ENCODE measurements around the gene MEF2C. TPM values are rescaled to one million over a fixed set of nuclear protein-coding genes. Genes with fewer than 3 reads are reported as not detected.

MEF2C gene
- total RNA-seq, 1 donor from 2014 or later: 54.2 TPM

DNA sequence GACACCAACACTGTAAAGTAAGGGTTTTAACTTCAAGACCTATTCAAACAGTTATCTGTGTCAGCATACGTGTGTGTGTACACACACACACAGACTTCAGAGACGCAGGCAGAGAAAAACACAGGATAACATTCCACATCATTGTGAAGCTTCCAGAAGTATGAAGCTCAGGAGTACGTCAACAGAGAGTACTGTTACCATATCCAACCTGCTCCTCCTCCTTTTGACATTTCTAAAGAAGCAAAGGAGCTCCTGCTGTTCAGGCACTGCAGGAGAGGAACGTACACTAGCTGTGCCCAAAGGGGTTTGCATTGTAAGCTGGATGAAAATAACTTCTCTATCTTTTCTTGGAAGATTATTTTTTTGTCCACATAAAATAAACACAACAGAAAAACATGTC, 180.7 kb downstream of the MEF2C start:
- no peak overlapping the region for H3K27ac ChIP-seq (replicated peaks)
- DNase-seq: no peak
- no peak overlapping the region for H3K4me3 ChIP-seq
- intact Hi-C loops (cut with micrococcal nuclease): no loop called here
- no peaks in the 10 kb centered on the region for H3K9me3 ChIP-seq (replicated peaks)
- no peaks in the 10 kb centered on the region for H3K4me1 ChIP-seq
- H3K27me3 ChIP-seq (ENCODE audit: low read depth): peaks cover 47% of the 10 kb centered on the region
- TF ChIP-seq CTCF (IDR thresholded peaks at IDR 0.05; ENCODE audit: borderline replicate concordance): no peak
- no peaks in the 10 kb centered on the region for H3K36me3 ChIP-seq

- no peak for TF ChIP-seq CTCF (IDR thresholded peaks at IDR 0.05; ENCODE audit: borderline replicate concordance)
- DNase-seq: no peak
- peaks cover 69% of the 10 kb centered on the region for H3K27me3 ChIP-seq (ENCODE audit: low read depth)
- intact Hi-C loops (cut with micrococcal nuclease): no loop called here
- peaks cover 3% of the 10 kb centered on the region for H3K4me1 ChIP-seq
- H3K36me3 ChIP-seq: no peaks in the 10 kb centered on the region
- no peak overlapping the region for H3K27ac ChIP-seq (replicated peaks)
- no peak overlapping the region for H3K4me3 ChIP-seq
- H3K9me3 ChIP-seq (replicated peaks): no peaks in the 10 kb centered on the region
Observed at GRCh38 chr5:88700121-88700520, 182.9 kb downstream of the MEF2C start.

GRCh38 chr5:88698290-88698689, 184.7 kb downstream of the MEF2C start:
- H3K36me3 ChIP-seq: no peaks in the 10 kb centered on the region
- H3K4me3 ChIP-seq: no peak overlapping the region
- peaks cover 4% of the 10 kb centered on the region for H3K4me1 ChIP-seq
- H3K9me3 ChIP-seq (replicated peaks): no peaks in the 10 kb centered on the region
- no peak for TF ChIP-seq CTCF (IDR thresholded peaks at IDR 0.05; ENCODE audit: borderline replicate concordance)
- peaks cover 88% of the 10 kb centered on the region for H3K27me3 ChIP-seq (ENCODE audit: low read depth)
- intact Hi-C loops (cut with micrococcal nuclease): no loop called here
- H3K27ac ChIP-seq (replicated peaks): no peak overlapping the region
- DNase-seq: no peak

DNA sequence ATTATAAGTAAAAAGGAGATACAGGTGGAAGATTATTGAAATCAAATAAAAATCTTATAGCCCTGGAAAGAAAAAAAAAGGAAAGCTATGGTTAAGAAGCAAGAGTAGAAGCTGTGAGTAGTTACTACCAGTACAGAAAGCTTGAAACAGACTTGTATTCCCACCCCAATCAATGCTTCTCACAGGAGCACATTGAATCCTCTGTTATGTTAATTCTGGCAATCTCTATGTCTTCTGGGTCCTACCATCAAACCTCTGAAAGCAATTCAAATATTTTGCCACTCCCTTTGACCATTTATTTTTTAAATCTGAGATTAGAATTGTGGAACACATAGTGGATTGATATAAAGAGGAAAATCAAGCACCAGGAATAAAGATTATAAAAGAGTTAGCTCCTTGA, 186.5 kb downstream of the MEF2C start:
- intact Hi-C loops (cut with micrococcal nuclease): no loop called here
- TF ChIP-seq CTCF (IDR thresholded peaks at IDR 0.05; ENCODE audit: borderline replicate concordance): no peak
- Histone ChIP-seq H3K4me1 (peaks cover 20% of the 10 kb centered on the region), H3K4me3 (no peak overlapping the region), H3K27me3 (ENCODE audit: low read depth) (peaks cover 94% of the 10 kb centered on the region), H3K36me3 (no peaks in the 10 kb centered on the region), H3K27ac (replicated peaks) (no peak overlapping the region), H3K9me3 (replicated peaks) (no peaks in the 10 kb centered on the region)
- no peak for DNase-seq

DNA sequence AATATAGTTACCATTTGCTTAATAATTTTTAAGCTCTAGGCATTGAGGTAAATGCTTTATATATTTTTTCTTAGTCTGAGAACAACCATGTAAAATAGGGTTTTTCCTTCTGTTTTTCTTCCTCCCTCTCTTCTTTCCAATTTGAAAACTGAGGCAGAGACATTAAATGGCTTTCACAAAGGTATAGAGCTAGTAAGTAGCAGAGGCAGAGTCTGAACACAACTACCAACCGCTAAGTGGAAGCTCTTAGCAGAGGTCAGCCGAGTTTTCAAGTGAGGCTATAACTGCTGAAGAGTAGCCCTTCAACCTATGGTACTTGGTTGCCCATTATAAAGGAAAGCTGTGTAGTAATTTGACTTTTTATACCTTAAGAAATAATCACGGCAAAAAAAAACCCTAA, 187.1 kb downstream of the MEF2C start:
- H3K4me1 ChIP-seq: peaks cover 26% of the 10 kb centered on the region
- no peaks in the 10 kb centered on the region for H3K36me3 ChIP-seq
- DNase-seq: no peak
- no peak overlapping the region for H3K4me3 ChIP-seq
- H3K27ac ChIP-seq (replicated peaks): no peak overlapping the region
- peaks cover 97% of the 10 kb centered on the region for H3K27me3 ChIP-seq (ENCODE audit: low read depth)
- TF ChIP-seq CTCF (IDR thresholded peaks at IDR 0.05; ENCODE audit: borderline replicate concordance): no peak
- no peaks in the 10 kb centered on the region for H3K9me3 ChIP-seq (replicated peaks)
- intact Hi-C loops (cut with micrococcal nuclease): no loop called here

DNA sequence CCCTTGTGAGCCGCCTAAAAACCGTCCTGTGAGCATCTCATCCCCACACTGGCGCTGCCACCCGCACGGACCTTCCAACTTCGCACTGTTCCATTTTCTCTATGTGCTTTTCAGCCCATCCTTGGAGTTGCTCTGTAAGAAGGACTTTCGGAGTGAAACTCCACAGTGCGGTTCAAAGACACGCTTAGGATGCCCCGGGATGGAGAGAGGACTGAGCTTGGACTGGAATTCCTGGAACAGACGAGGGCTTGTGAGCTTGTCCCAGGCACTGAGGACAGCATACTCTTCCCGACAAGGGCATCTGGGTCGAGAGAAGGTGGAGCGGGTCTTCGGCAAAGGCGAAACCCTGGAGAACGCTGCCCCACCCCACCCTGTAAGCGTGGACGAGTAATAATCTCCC, 187.8 kb downstream of the MEF2C start:
- H3K36me3 ChIP-seq: no peaks in the 10 kb centered on the region
- no peak for DNase-seq
- peaks cover 99% of the 10 kb centered on the region for H3K27me3 ChIP-seq (ENCODE audit: low read depth)

More for the DNA sequence above, 187.8 kb downstream of the MEF2C start:
- intact Hi-C loops (cut with micrococcal nuclease): no loop called here
- no peak overlapping the region for H3K4me3 ChIP-seq
- H3K9me3 ChIP-seq (replicated peaks): no peaks in the 10 kb centered on the region
- TF ChIP-seq CTCF (IDR thresholded peaks at IDR 0.05; ENCODE audit: borderline replicate concordance): no peak
- H3K27ac ChIP-seq (replicated peaks): no peak overlapping the region
- H3K4me1 ChIP-seq: peaks cover 33% of the 10 kb centered on the region
